Mesenchymal stem cell (in vitro differentiated cells and primary cell): ENCODE results near the gene CABCOCO1.

Experiments
- DNase-seq: peaks from one replicate; pipeline ENCODE4 v3.0.0-alpha.2; 2013
- H2AFZ ChIP-seq: one replicate; pipeline ENCODE4 v1.6.1; 2013; ENCODE audit warnings: low read depth, mild to moderate bottlenecking, control low read depth, inconsistent platforms, low read length, moderate library complexity
- H2AK5ac ChIP-seq: 2 replicates; pipeline ENCODE4 v1.6.1; 2013; ENCODE audit warnings: low read length, moderate library complexity, mild to moderate bottlenecking, inconsistent platforms; ENCODE audit not compliant: severe bottlenecking
- H2BK120ac ChIP-seq: one replicate; pipeline ENCODE4 v1.6.1; 2013; ENCODE audit warnings: low read depth, mild to moderate bottlenecking, inconsistent platforms, low read length, moderate library complexity
- H2BK12ac ChIP-seq, 2 experiments: one replicate each; pipeline ENCODE4 v1.6.1; 2013; ENCODE audit warnings: inconsistent platforms in 2 of 2, low read length in 2 of 2, mild to moderate bottlenecking in 2 of 2, moderate library complexity in 2 of 2, control low read depth in 1 of 2
- H2BK15ac ChIP-seq: one replicate; pipeline ENCODE4 v1.6.1; 2013; ENCODE audit warnings: mild to moderate bottlenecking, low read depth, inconsistent platforms; ENCODE audit not compliant: poor library complexity, severe bottlenecking
- H2BK5ac ChIP-seq: 2 replicates; pipeline ENCODE4 v1.6.1; 2013; ENCODE audit warnings: low read depth, mild to moderate bottlenecking, low read length, control low read depth, inconsistent platforms; ENCODE audit not compliant: poor library complexity, severe bottlenecking
- H3K14ac ChIP-seq, 2 experiments: one replicate each; pipeline ENCODE4 v1.6.1; 2013; ENCODE audit warnings: inconsistent platforms in 2 of 2, low read length in 2 of 2, control low read depth in 1 of 2, mild to moderate bottlenecking in 1 of 2, moderate library complexity in 1 of 2
- H3K18ac ChIP-seq, 2 experiments: one replicate each; pipeline ENCODE4 v1.6.1; 2013; ENCODE audit warnings: inconsistent platforms in 2 of 2, low read length in 2 of 2, control low read depth in 1 of 2, low read depth in 1 of 2, mild to moderate bottlenecking in 1 of 2
- H3K23ac ChIP-seq, 2 experiments: one replicate each; pipeline ENCODE4 v1.6.1; 2013; ENCODE audit warnings: inconsistent platforms in 2 of 2, low read length in 2 of 2, mild to moderate bottlenecking in 2 of 2, moderate library complexity in 2 of 2, control low read depth in 1 of 2
- H3K27ac ChIP-seq: 2 replicates; pipeline ENCODE4 v1.5.1; 2013; ENCODE audit warnings: mild to moderate bottlenecking, moderate library complexity, low read length, control low read depth, inconsistent platforms; ENCODE audit not compliant: poor library complexity, severe bottlenecking
- H3K27me3 ChIP-seq, 2 experiments: 2 replicates each; pipeline versions ENCODE4 v1.6.1 to v1.7.0; 2013; ENCODE audit warnings: low read length in 2 of 2, mild to moderate bottlenecking in 2 of 2, moderate library complexity in 2 of 2, control low read depth in 1 of 2, inconsistent platforms in 1 of 2; ENCODE audit not compliant: control insufficient read depth in 1 of 2, insufficient read depth in 1 of 2
- H3K36me3 ChIP-seq, 2 experiments: 2 replicates each; pipeline versions ENCODE4 v1.6.1 to v1.7.0; 2013; ENCODE audit warnings: low read length in 2 of 2, control low read depth in 1 of 2, inconsistent platforms in 1 of 2, low read depth in 1 of 2, mild to moderate bottlenecking in 1 of 2; ENCODE audit not compliant: insufficient read depth in 2 of 2, control insufficient read depth in 1 of 2
- H3K4ac ChIP-seq, 2 experiments: one replicate each; pipeline ENCODE4 v1.6.1; 2013; ENCODE audit warnings: inconsistent platforms in 2 of 2, low read length in 2 of 2, mild to moderate bottlenecking in 2 of 2, moderate library complexity in 2 of 2, control low read depth in 1 of 2, low read depth in 1 of 2
- H3K4me1 ChIP-seq: 2 replicates; pipeline ENCODE4 v1.6.1; 2013; ENCODE audit warnings: low read depth, low read length, control low read depth; ENCODE audit not compliant: control insufficient read depth, insufficient read depth
- H3K4me2 ChIP-seq: 2 replicates; pipeline ENCODE4 v1.6.1; 2013; ENCODE audit warnings: low read length, mild to moderate bottlenecking, inconsistent platforms; ENCODE audit not compliant: poor library complexity, severe bottlenecking
- H3K4me3 ChIP-seq, 2 experiments: 2 replicates each; pipeline versions ENCODE4 v1.5.1 to v1.7.0; 2013; ENCODE audit warnings: low read length in 2 of 2, mild to moderate bottlenecking in 2 of 2, control low read depth in 1 of 2, low read depth in 1 of 2; ENCODE audit not compliant: insufficient read depth in 1 of 2
- H3K79me1 ChIP-seq: replicated peaks from 2 replicates; pipeline ENCODE4 v1.6.1; 2013; ENCODE audit warnings: mild to moderate bottlenecking, control low read depth, low read length, inconsistent platforms; ENCODE audit not compliant: poor library complexity, severe bottlenecking
- H3K9ac ChIP-seq: 2 replicates; pipeline ENCODE4 v1.7.0; 2013; ENCODE audit warnings: mild to moderate bottlenecking, low read length, moderate library complexity
- H3K9me3 ChIP-seq: 2 replicates; pipeline ENCODE4 v1.7.0; 2013; ENCODE audit warnings: mild to moderate bottlenecking, low read length; ENCODE audit not compliant: control insufficient read depth
- H4K8ac ChIP-seq: one replicate; pipeline ENCODE4 v1.6.1; 2013; ENCODE audit warnings: inconsistent platforms, mild to moderate bottlenecking, low read length, moderate library complexity
- H4K91ac ChIP-seq: one replicate; pipeline ENCODE4 v1.6.1; 2013; ENCODE audit warnings: mild to moderate bottlenecking, low read length, inconsistent platforms
- WGBS: methylation state at CpG from one replicate; pipeline ENCODE4 v1.1.7; 2013; ENCODE audit warnings: mixed read lengths; 5-methylcytosine and 5-hydroxymethylcytosine counted together

CABCOCO1 gene

GRCh38 chr10:61628875-61629513 lies 33.7 kb upstream of the CABCOCO1 start:
- Histone ChIP-seq H2BK5ac (peak overlapping the region; percentile 15), H2AK5ac (peak overlapping the region; percentile 66), H3K18ac (peak overlapping the region in 1 of 2 experiments; percentile 45), H3K14ac (no peak overlapping the region), H2AFZ (no peak overlapping the region), H3K27ac (peak overlapping the region; percentile 63), H3K36me3 (no peaks in the 10 kb centered on the region), H3K9ac (peak overlapping the region; percentile 55), H3K4me3 (peak overlapping the region in 1 of 2 experiments; percentile 24), H3K27me3 (no peaks in the 10 kb centered on the region), H2BK15ac (no peak overlapping the region), H3K79me1 (no peaks in the 10 kb centered on the region), H3K4ac (no peak overlapping the region), H3K4me1 (peaks cover 6% of the 10 kb centered on the region), H3K4me2 (peak overlapping the region; percentile 5), H2BK12ac (peak overlapping the region; percentile 46 to 49), H4K8ac (no peak overlapping the region), H4K91ac (no peak overlapping the region), H3K23ac (no peak overlapping the region), H2BK120ac (no peak overlapping the region), H3K9me3 (no peaks in the 10 kb centered on the region)
- DNase-seq = peak; percentile 91
- 37% methylated on average over 2 of the region's 4 CpGs for WGBS

GRCh38 chr10:61629576-61629975 lies 33.2 kb upstream of the CABCOCO1 start:
- peak overlapping the region in 1 of 2 experiments; percentile 45 for H3K18ac ChIP-seq
- 93% methylated on average over 4 of the region's 4 CpGs for WGBS
- no peaks in the 10 kb centered on the region for H3K9me3 ChIP-seq
- H2AK5ac ChIP-seq = peak overlapping the region; percentile 66
- H3K4ac ChIP-seq = no peak overlapping the region
- peak overlapping the region; percentile 83 for H4K91ac ChIP-seq
- no peak overlapping the region for H2BK15ac ChIP-seq
- H2AFZ ChIP-seq = no peak overlapping the region
- H3K4me3 ChIP-seq = no peak overlapping the region
- no peaks in the 10 kb centered on the region for H3K36me3 ChIP-seq
- H4K8ac ChIP-seq = peak overlapping the region; percentile 45
- no peaks in the 10 kb centered on the region for H3K79me1 ChIP-seq
- H2BK120ac ChIP-seq = peak overlapping the region; percentile 42
- no peak overlapping the region for H3K4me2 ChIP-seq
- H3K27ac ChIP-seq = peak overlapping the region; percentile 63
- no peaks in the 10 kb centered on the region for H3K27me3 ChIP-seq
- no peak overlapping the region for H3K23ac ChIP-seq
- H3K4me1 ChIP-seq = peaks cover 6% of the 10 kb centered on the region
- H3K14ac ChIP-seq = no peak overlapping the region
- H3K9ac ChIP-seq = no peak overlapping the region
- peak overlapping the region; percentile 15 for H2BK5ac ChIP-seq
- no peak for DNase-seq
- H2BK12ac ChIP-seq = peak overlapping the region; percentile 46 to 69

GRCh38 chr10:61632057-61632670 lies 30.6 kb upstream of the CABCOCO1 start:
- no peak for DNase-seq
- Histone ChIP-seq H4K8ac (no peak overlapping the region), H3K4me3 (no peak overlapping the region), H3K27ac (no peak overlapping the region), H3K9ac (no peak overlapping the region), H2BK15ac (no peak overlapping the region), H3K79me1 (no peaks in the 10 kb centered on the region), H2AK5ac (no peak overlapping the region), H3K14ac (no peak overlapping the region), H2AFZ (no peak overlapping the region), H3K36me3 (no peaks in the 10 kb centered on the region), H2BK5ac (no peak overlapping the region), H3K4ac (no peak overlapping the region), H3K18ac (peak overlapping the region in 1 of 2 experiments; percentile 34), H3K23ac (no peak overlapping the region), H4K91ac (no peak overlapping the region), H3K4me2 (no peak overlapping the region), H3K27me3 (no peaks in the 10 kb centered on the region), H2BK120ac (no peak overlapping the region), H2BK12ac (no peak overlapping the region), H3K4me1 (peaks cover 6% of the 10 kb centered on the region), H3K9me3 (no peaks in the 10 kb centered on the region)
- 100% methylated on average over 2 of the region's 4 CpGs for WGBS

GRCh38 chr10:61633665-61634064 lies 29.1 kb upstream of the CABCOCO1 start:
- Histone ChIP-seq H3K18ac (no peak overlapping the region), H2BK12ac (no peak overlapping the region), H3K27ac (no peak overlapping the region), H2BK15ac (no peak overlapping the region), H3K27me3 (no peaks in the 10 kb centered on the region), H4K8ac (no peak overlapping the region), H3K4me3 (no peak overlapping the region), H4K91ac (no peak overlapping the region), H3K14ac (no peak overlapping the region), H2BK120ac (no peak overlapping the region), H3K23ac (no peak overlapping the region), H3K4ac (no peak overlapping the region), H2BK5ac (no peak overlapping the region), H3K9ac (peak overlapping the region; percentile 28), H2AFZ (no peak overlapping the region), H3K9me3 (no peaks in the 10 kb centered on the region), H3K79me1 (no peaks in the 10 kb centered on the region), H3K4me1 (peaks cover 6% of the 10 kb centered on the region), H3K36me3 (no peaks in the 10 kb centered on the region), H3K4me2 (no peak overlapping the region), H2AK5ac (no peak overlapping the region)
- 83% methylated on average over 1 of the region's 3 CpGs for WGBS
- no peak for DNase-seq
